WTC11 (cell line): ENCODE results near the gene CARMIL1. TPM values are rescaled to one million over a fixed set of nuclear protein-coding genes. Genes with fewer than 3 reads are reported as not detected.

ENCODE experiments used
- ATAC-seq: fragments of 200-7000 bp; cut with Tn5 transposase; 2 replicates; pipeline ENCODE4 v1.10.0; 2021; ENCODE audit warnings: mild to moderate bottlenecking, moderate library complexity
- CTCF ChIA-PET: fragments of 300-600 bp; sonication (Branson Sonifier 250); formaldehyde crosslinking; loops from one replicate; lab custom pipeline; 2021; ENCODE audit warnings: antibody characterized with exemption; lab: Charles Lee
- POLR2A ChIA-PET: fragments of 350-600 bp; sonication (Branson Sonifier 250); formaldehyde crosslinking; loops from one replicate; lab custom pipeline; 2021; ENCODE audit warnings: antibody characterized with exemption; lab: Charles Lee
- DNase-seq: peaks from one replicate; pipeline ENCODE4 v3.0.0; 2021; ENCODE audit warnings: low spot score
- H3K27ac Mint-ChIP-seq: 2 replicates; pipeline ENCODE4 v1.8.0; 2021; ENCODE audit warnings: mixed read lengths
- H3K27me3 Mint-ChIP-seq: 2 replicates; pipeline ENCODE4 v1.8.0; 2021; ENCODE audit warnings: low read depth, mild to moderate bottlenecking, moderate library complexity, mixed read lengths
- H3K36me3 Mint-ChIP-seq: 2 replicates; pipeline ENCODE4 v1.8.0; 2021; ENCODE audit warnings: mixed read lengths
- H3K4me1 Mint-ChIP-seq: 2 replicates; pipeline ENCODE4 v1.8.0; 2022; ENCODE audit warnings: mixed read lengths
- H3K4me3 Mint-ChIP-seq: 2 replicates; pipeline ENCODE4 v1.8.0; 2021; ENCODE audit warnings: mild to moderate bottlenecking, moderate library complexity, mixed read lengths
- H3K9me3 Mint-ChIP-seq: 2 replicates; pipeline ENCODE4 v1.8.0; 2021; ENCODE audit warnings: mixed read lengths
- AFF4 ChIP-seq: sonication (generic); formaldehyde crosslinking; IDR thresholded peaks from 2 replicates; pipeline ENCODE4 v1.8.1; 2023; ENCODE audit warnings: mild to moderate bottlenecking, missing genetic modification reagents, borderline replicate concordance
- AR ChIP-seq: fragments of 250-450 bp; sonication (Bioruptor Pico); IDR thresholded peaks from 2 replicates; pipeline ENCODE4 v1.9.0; 2021; ENCODE audit warnings: mild to moderate bottlenecking
- CDX4 ChIP-seq: fragments of 250-450 bp; sonication (Bioruptor Pico); IDR thresholded peaks from 2 replicates; pipeline ENCODE4 v1.9.0; 2021; ENCODE audit warnings: moderate library complexity, mild to moderate bottlenecking, inconsistent platforms, borderline replicate concordance
- E2F1 ChIP-seq: sonication (generic); formaldehyde crosslinking; IDR thresholded peaks from 2 replicates; pipeline ENCODE4 v1.8.0; 2022; ENCODE audit warnings: mild to moderate bottlenecking, missing genetic modification reagents
- E2F5 ChIP-seq: sonication (generic); formaldehyde crosslinking; IDR thresholded peaks from 2 replicates; pipeline ENCODE4 v1.8.1; 2022; ENCODE audit warnings: mild to moderate bottlenecking, moderate library complexity, missing genetic modification reagents
- FOXP1 ChIP-seq: sonication (generic); formaldehyde crosslinking; IDR thresholded peaks from 2 replicates; pipeline ENCODE4 v1.8.0; 2022; ENCODE audit warnings: missing genetic modification reagents, mild to moderate bottlenecking, moderate library complexity, borderline replicate concordance
- FOXP4 ChIP-seq: sonication (generic); formaldehyde crosslinking; IDR thresholded peaks from 2 replicates; pipeline ENCODE4 v1.8.0; 2022; ENCODE audit warnings: mild to moderate bottlenecking, missing genetic modification reagents
- PRDM15 ChIP-seq: sonication (generic); formaldehyde crosslinking; IDR thresholded peaks from 2 replicates; pipeline ENCODE4 v1.8.0; 2022; ENCODE audit warnings: missing genetic modification reagents
- STAT6 ChIP-seq: sonication (generic); formaldehyde crosslinking; conservative IDR thresholded peaks from 2 replicates; pipeline ENCODE4 v1.8.1; 2023; ENCODE audit warnings: mild to moderate bottlenecking, low read depth, missing genetic modification reagents, moderate library complexity
- USF2 ChIP-seq: sonication (generic); formaldehyde crosslinking; IDR thresholded peaks from 2 replicates; pipeline ENCODE4 v1.8.1; 2023; ENCODE audit warnings: mild to moderate bottlenecking, missing genetic modification reagents, moderate library complexity
- ZSCAN18 ChIP-seq: fragments of 250-450 bp; sonication (Bioruptor Pico); IDR thresholded peaks from 2 replicates; pipeline ENCODE4 v2.1.2; 2022; ENCODE audit warnings: mild to moderate bottlenecking, moderate library complexity
- total RNA-seq: library from RNA; stranded (reverse); gene quantifications from 3 replicates; pipeline ENCODE4 v1.2.3, GENCODE V29; 2021

Gene CARMIL1
- total RNA-seq, 1 experiment from 2014 or later, result 36.2 TPM

- TF ChIP-seq USF2, result no peak
- TF ChIP-seq AR (CRISPR knock-in tag), result no peak
- no peak for TF ChIP-seq E2F1
- TF ChIP-seq STAT6 (CRISPR knock-in tag), result no peak
- no peak for TF ChIP-seq ZSCAN18 (CRISPR knock-in tag)
- TF ChIP-seq AFF4 (CRISPR knock-in tag), result no peak
Observed at GRCh38 chr6:25639653-25640052, 360.5 kb downstream of the CARMIL1 start (continued).

- no peak for DNase-seq
- H3K9me3 Mint-ChIP-seq, result no peaks in the 10 kb centered on the region
- H3K36me3 Mint-ChIP-seq, result no peaks in the 10 kb centered on the region
- H3K4me3 Mint-ChIP-seq, result no peak overlapping the region
- peaks cover 3% of the 10 kb centered on the region; the same call in 1 of the 2 replicates for H3K4me1 Mint-ChIP-seq
- H3K27ac Mint-ChIP-seq, result no peak overlapping the region
- ChIA-PET CTCF (interaction anchor here (1.2 to 1.6 kb wide), 3 partner anchors 14 to 417 kb away, joined by 3 to 6 read pairs (median 4); no protein-coding TSS in a partner anchor), POLR2A (interaction anchor here (0.7 kb wide), 1 partner anchor 12 kb away, joined by 3 read pairs; the partner anchor contains the start of gene SCGN)
- no peak for ATAC-seq
- peaks cover 43% of the 10 kb centered on the region for H3K27me3 Mint-ChIP-seq
- TF ChIP-seq E2F5 (no peak), CDX4 (CRISPR knock-in tag) (no peak), ZSCAN18 (CRISPR knock-in tag) (no peak), FOXP1 (CRISPR knock-in tag) (no peak), PRDM15 (CRISPR knock-in tag) (no peak), FOXP4 (CRISPR knock-in tag) (no peak)
Observed at GRCh38 chr6:25640446-25640845, 361.3 kb downstream of the CARMIL1 start.
